Measurements from ENCODE around the gene POU4F3. TPM values are rescaled to one million over a fixed set of nuclear protein-coding genes. Genes with fewer than 3 reads are reported as not detected.

The POU4F3 gene
- total and polyA plus RNA-seq, 2 of the 8 experiments (the other 6 are each of a cell fraction or from before 2014, with no cell fraction given): 0.09 TPM; not detected in 1

DNA sequence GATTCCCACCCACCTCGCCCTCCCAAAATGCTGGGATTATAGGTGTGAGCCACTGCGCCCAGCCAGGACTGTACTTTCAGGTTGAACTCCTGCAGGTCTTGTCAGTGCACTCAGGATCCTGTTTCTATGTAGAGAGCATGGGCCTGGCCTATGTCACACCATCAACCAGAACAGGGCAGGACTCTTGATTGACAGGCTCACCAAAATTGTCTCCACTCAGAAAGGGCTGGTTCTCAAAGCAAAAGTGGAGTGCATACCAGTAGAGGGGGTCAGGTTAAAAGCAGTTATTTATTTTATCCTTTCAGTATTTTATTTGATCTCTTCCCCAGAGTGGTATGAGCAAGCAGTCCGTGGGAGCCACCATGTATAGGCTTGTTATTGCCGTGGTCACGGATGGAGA, 27.4 kb upstream of the POU4F3 start:
- Histone ChIP-seq H4K20me1 (replicated peaks in 1 of 2; ENCODE audit: control insufficient read depth in 1 of 2, insufficient read depth in 2 of 2, low read length in 2 of 2) (no peaks in the 10 kb centered on the region), H2BK20ac (ENCODE audit: low read length) (no peak overlapping the region), H3K18ac (ENCODE audit: extremely low read depth, low read length) (no peak overlapping the region), H4K91ac (replicated peaks; ENCODE audit: insufficient read length, low read length) (no peak overlapping the region), H2BK5ac (ENCODE audit: low read depth, low read length) (no peak overlapping the region), H3K79me1 (ENCODE audit: low read depth, low read length) (no peaks in the 10 kb centered on the region), H3K27me3 (replicated peaks in 1 of 4; ENCODE audit: control insufficient read depth in 3 of 4, extremely low read depth in 1 of 4, insufficient read depth in 3 of 4, low read length in 3 of 4) (no peaks in the 10 kb centered on the region), H4K5ac (ENCODE audit: insufficient read length, low read depth, low read length) (no peak overlapping the region), H3K14ac (ENCODE audit: insufficient read length) (no peak overlapping the region), H2BK120ac (replicated peaks; ENCODE audit: low read depth, low read length) (no peak overlapping the region), H3K23me2 (ENCODE audit: low read depth, low read length) (no peaks in the 10 kb centered on the region), H4K8ac (ENCODE audit: extremely low read depth, insufficient read depth, low read length) (no peak overlapping the region), H3K9ac (replicated peaks in 1 of 4; ENCODE audit: extremely low read depth in 1 of 4, low read depth in 3 of 4, low read length in 3 of 4) (no peak overlapping the region), H3K9me3 (ENCODE audit: insufficient read depth in 2 of 2, low read depth in 1 of 2, low read length in 1 of 2) (no peaks in the 10 kb centered on the region), H2BK15ac (ENCODE audit: low read length) (no peak overlapping the region), H3K4me1 (replicated peaks in 1 of 4; ENCODE audit: control insufficient read depth in 3 of 4, insufficient read depth in 4 of 4, low read length in 3 of 4) (peaks cover 0 to 3% (median 1%) of the 10 kb centered on the region in 4 experiments; a peak in 2 of 7 replicates), H3K4ac (replicated peaks; ENCODE audit: insufficient read length, low read depth, low read length) (no peak overlapping the region), H3K36me3 (ENCODE audit: control insufficient read depth in 2 of 4, insufficient read depth in 4 of 4, low read length in 3 of 4) (no peaks in the 10 kb centered on the region), H3K27ac (ENCODE audit: low read depth, low read length) (no peak overlapping the region), H2BK12ac (ENCODE audit: low read depth, low read length) (no peak overlapping the region), H3K4me3 (ENCODE audit: extremely low read depth in 1 of 4, insufficient read depth in 2 of 4, low read depth in 3 of 4, low read length in 4 of 4) (no peak overlapping the region), H2AFZ (ENCODE audit: low read length) (no peak overlapping the region), H3K4me2 (ENCODE audit: insufficient read depth in 1 of 2, low read depth in 2 of 2, low read length in 2 of 2) (no peak overlapping the region), H3K56ac (replicated peaks; ENCODE audit: insufficient read length, low read depth, low read length) (no peak overlapping the region), H2AK5ac (ENCODE audit: low read depth, low read length) (no peak overlapping the region), H3K79me2 (ENCODE audit: control insufficient read depth in 1 of 2, insufficient read depth in 2 of 2, low read length in 2 of 2) (no peaks in the 10 kb centered on the region), H3K23ac (ENCODE audit: insufficient read length) (no peak overlapping the region)
- 95% methylated on average over 5 of the region's 5 CpGs; no CpG with 5 or more reads in 1 of the 2 experiments for WGBS, 2 experiments (ENCODE audit: extremely low coverage in 1 of 2, insufficient coverage in 1 of 2, insufficient read length in 1 of 2, insufficient replicate concordance in 2 of 2, low coverage in 1 of 2, low lambda C conversion rate in 2 of 2, missing lambda C conversion rate in 1 of 2)
- no peak for DNase-seq (ENCODE audit: low read depth in 1 of 2, low spot score in 2 of 2)
- no peak for FAIRE-seq
- POLR2A ChIA-PET (ENCODE audit: partially characterized antibody): no interaction called here
- CTCF ChIA-PET (ENCODE audit: partially characterized antibody): no interaction called here
- TF ChIP-seq KDM1A (IDR thresholded peaks at IDR 0.05; ENCODE audit: borderline replicate concordance, low read length) (no peak), POLR2AphosphoS5 (IDR thresholded peaks at IDR 0.05; ENCODE audit: low read depth, low read length) (no peak), PHF8 (conservative IDR thresholded peaks at IDR 0.05; ENCODE audit: low read depth, low read length) (no peak), NANOG (IDR thresholded peaks at IDR 0.05; ENCODE audit: insufficient read depth, low read depth, low read length, poor library complexity, severe bottlenecking) (no peak), JUND (IDR thresholded peaks at IDR 0.05; ENCODE audit: low read length) (no peak), SP1 (IDR thresholded peaks at IDR 0.05; ENCODE audit: low read depth, low read length) (no peak), TEAD4 (IDR thresholded peaks at IDR 0.05; ENCODE audit: low read depth, low read length) (no peak), SUZ12 (IDR thresholded peaks at IDR 0.05; ENCODE audit: low read length) (no peak), KDM4A (IDR thresholded peaks at IDR 0.05; ENCODE audit: low read depth, low read length, severe bottlenecking) (no peak), USF2 (IDR thresholded peaks at IDR 0.05; ENCODE audit: low read length) (no peak), BCL11A (IDR thresholded peaks at IDR 0.05; ENCODE audit: low read depth in 2 of 2, low read length in 2 of 2) (no peak)
- TF ChIP-seq, protein P1, sequence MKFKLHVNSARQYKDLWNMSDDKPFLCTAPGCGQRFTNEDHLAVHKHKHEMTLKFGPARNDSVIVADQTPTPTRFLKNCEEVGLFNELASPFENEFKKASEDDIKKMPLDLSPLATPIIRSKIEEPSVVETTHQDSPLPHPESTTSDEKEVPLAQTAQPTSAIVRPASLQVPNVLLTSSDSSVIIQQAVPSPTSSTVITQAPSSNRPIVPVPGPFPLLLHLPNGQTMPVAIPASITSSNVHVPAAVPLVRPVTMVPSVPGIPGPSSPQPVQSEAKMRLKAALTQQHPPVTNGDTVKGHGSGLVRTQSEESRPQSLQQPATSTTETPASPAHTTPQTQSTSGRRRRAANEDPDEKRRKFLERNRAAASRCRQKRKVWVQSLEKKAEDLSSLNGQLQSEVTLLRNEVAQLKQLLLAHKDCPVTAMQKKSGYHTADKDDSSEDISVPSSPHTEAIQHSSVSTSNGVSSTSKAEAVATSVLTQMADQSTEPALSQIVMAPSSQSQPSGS (IDR thresholded peaks at IDR 0.05; ENCODE audit: low read length): no peak

Measured in H1 (cell line).